OCI-LY3 (cell line): Measurements from ENCODE around the gene STK39.

Experiments used
- H2AFZ ChIP-seq: fragments of 200-600, 300-600 bp; shearing (Covaris generic); 2 replicates; pipeline ENCODE4 v1.6.0; 2014; ENCODE audit warnings: antibody characterized with exemption, low read depth, low read length
- H3K27ac ChIP-seq: fragments of 200-600, 300-600 bp; sonication (generic); 2 replicates; pipeline ENCODE4 v1.5.1; 2014; ENCODE audit warnings: mild to moderate bottlenecking, low read length, moderate library complexity, mixed read lengths
- H3K27me3 ChIP-seq: fragments of 200-600, 300-600 bp; sonication (generic); 2 replicates; pipeline ENCODE4 v1.6.1; 2014; ENCODE audit warnings: low read depth, low read length, mixed read lengths
- H3K36me3 ChIP-seq: fragments of 200-600, 300-600 bp; sonication (generic); replicated peaks from 2 replicates; pipeline ENCODE3; 2014; ENCODE audit warnings: low read depth, low read length, mixed read lengths
- H3K4me1 ChIP-seq: fragments of 300-600, 200-600 bp; sonication (generic); 2 replicates; pipeline ENCODE4 v1.6.1; 2014; ENCODE audit warnings: low read length, mixed read lengths
- H3K4me2 ChIP-seq: fragments of 200-600, 300-600 bp; sonication (generic); 2 replicates; pipeline ENCODE4 v1.6.1; 2014; ENCODE audit warnings: low read length, mixed read lengths
- H3K4me3 ChIP-seq: fragments of 300-600, 200-600 bp; sonication (generic); 2 replicates; pipeline ENCODE4 v1.5.1; 2014; ENCODE audit warnings: antibody characterized with exemption, mild to moderate bottlenecking, low read length, moderate library complexity
- H3K79me2 ChIP-seq: fragments of 300-600, 200-600 bp; shearing (Covaris generic); 2 replicates; pipeline ENCODE4 v1.6.1; 2014; ENCODE audit warnings: mild to moderate bottlenecking, low read length, mixed read lengths
- H3K9ac ChIP-seq: fragments of 300-600, 200-600 bp; shearing (Covaris generic); 2 replicates; pipeline ENCODE4 v1.6.0; 2014; ENCODE audit warnings: mild to moderate bottlenecking, low read length, moderate library complexity
- H3K9me3 ChIP-seq: fragments of 200-600, 300-600 bp; shearing (Covaris generic); 2 replicates; pipeline ENCODE4 v1.6.1; 2014; ENCODE audit warnings: low read length, mixed read lengths; ENCODE audit not compliant: insufficient read depth
- H4K20me1 ChIP-seq: fragments of 200-600, 300-600 bp; sonication (generic); 2 replicates; pipeline ENCODE4 v1.6.1; 2016; ENCODE audit warnings: low read length, mixed read lengths; ENCODE audit not compliant: insufficient read depth
- EZH2phosphoT487 ChIP-seq: fragments of 200-600 bp; shearing (Covaris generic); IDR thresholded peaks from 2 replicates; pipeline ENCODE4 v1.6.1; 2018; ENCODE audit warnings: antibody characterized with exemption, mixed run types, low read depth
- TF ChIP-seq, protein P1 (sequence below): fragments of 200-600, 300-600 bp; sonication (generic); IDR thresholded peaks from 2 replicates; pipeline ENCODE4 v1.5.1; 2014; ENCODE audit warnings: antibody characterized with exemption, low read length, low read depth

The STK39 gene

DNA sequence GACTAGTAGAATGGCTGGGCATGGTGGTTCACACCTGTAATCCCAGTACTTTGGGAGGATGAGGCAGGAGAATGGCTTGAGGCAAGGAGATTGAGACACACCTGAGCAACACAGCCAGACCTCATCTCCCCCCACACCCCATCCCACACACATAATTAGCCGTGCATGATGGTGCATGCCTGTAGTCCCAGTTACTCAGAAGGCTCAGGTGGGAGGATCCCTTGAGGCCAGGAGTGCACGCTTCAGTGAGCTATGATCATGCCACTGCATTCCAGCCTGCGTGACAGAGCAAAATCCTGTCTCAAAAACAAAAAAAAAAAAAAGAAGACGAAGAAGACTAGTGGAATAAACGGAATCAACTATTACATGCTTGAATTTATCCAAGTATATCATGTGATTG is 150.0 kb downstream of the STK39 start:
- Histone ChIP-seq H3K27me3 (no peaks in the 10 kb centered on the region), H4K20me1 (no peaks in the 10 kb centered on the region), H3K27ac (no peak overlapping the region), H3K9ac (no peak overlapping the region), H3K4me2 (no peak overlapping the region), H3K9me3 (no peaks in the 10 kb centered on the region), H3K4me3 (no peak overlapping the region), H3K4me1 (peaks cover 1% of the 10 kb centered on the region; the same call in 1 of the 2 replicates), H2AFZ (no peak overlapping the region), H3K79me2 (no peaks in the 10 kb centered on the region), H3K36me3 (no peaks in the 10 kb centered on the region)
- TF ChIP-seq EZH2phosphoT487: no peak
- TF ChIP-seq, protein P1, sequence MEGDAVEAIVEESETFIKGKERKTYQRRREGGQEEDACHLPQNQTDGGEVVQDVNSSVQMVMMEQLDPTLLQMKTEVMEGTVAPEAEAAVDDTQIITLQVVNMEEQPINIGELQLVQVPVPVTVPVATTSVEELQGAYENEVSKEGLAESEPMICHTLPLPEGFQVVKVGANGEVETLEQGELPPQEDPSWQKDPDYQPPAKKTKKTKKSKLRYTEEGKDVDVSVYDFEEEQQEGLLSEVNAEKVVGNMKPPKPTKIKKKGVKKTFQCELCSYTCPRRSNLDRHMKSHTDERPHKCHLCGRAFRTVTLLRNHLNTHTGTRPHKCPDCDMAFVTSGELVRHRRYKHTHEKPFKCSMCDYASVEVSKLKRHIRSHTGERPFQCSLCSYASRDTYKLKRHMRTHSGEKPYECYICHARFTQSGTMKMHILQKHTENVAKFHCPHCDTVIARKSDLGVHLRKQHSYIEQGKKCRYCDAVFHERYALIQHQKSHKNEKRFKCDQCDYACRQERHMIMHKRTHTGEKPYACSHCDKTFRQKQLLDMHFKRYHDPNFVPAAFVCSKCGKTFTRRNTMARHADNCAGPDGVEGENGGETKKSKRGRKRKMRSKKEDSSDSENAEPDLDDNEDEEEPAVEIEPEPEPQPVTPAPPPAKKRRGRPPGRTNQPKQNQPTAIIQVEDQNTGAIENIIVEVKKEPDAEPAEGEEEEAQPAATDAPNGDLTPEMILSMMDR: no peak

DNA sequence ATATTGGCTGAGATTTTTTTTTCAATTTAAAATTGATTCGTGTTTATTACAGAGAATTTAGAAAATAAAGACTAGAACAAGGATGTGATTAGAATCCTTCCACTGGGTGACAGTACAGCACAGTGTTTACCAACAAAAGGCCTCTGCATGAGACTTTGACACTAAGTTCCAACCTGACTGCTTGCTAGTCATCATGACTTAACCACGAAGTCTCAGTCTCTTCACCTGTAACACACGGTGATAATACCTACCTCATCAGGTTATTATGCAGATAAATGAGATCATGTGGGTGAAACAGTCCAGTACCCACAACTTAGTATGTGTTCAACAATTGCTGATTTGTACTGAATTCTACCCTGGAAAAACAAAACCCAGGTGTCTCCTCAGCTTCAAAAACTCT is 151.2 kb downstream of the STK39 start:
- no peak overlapping the region for H3K27ac ChIP-seq
- no peak for TF ChIP-seq EZH2phosphoT487
- TF ChIP-seq, protein P1: no peak
- no peaks in the 10 kb centered on the region for H4K20me1 ChIP-seq
- H3K9ac ChIP-seq: no peak overlapping the region
- no peaks in the 10 kb centered on the region for H3K9me3 ChIP-seq
- no peak overlapping the region for H3K4me3 ChIP-seq
- H3K27me3 ChIP-seq: no peaks in the 10 kb centered on the region
- no peaks in the 10 kb centered on the region for H3K79me2 ChIP-seq
- peaks cover 14% of the 10 kb centered on the region for H3K4me1 ChIP-seq
- no peaks in the 10 kb centered on the region for H3K36me3 ChIP-seq
- no peak overlapping the region for H3K4me2 ChIP-seq
- H2AFZ ChIP-seq: no peak overlapping the region

DNA sequence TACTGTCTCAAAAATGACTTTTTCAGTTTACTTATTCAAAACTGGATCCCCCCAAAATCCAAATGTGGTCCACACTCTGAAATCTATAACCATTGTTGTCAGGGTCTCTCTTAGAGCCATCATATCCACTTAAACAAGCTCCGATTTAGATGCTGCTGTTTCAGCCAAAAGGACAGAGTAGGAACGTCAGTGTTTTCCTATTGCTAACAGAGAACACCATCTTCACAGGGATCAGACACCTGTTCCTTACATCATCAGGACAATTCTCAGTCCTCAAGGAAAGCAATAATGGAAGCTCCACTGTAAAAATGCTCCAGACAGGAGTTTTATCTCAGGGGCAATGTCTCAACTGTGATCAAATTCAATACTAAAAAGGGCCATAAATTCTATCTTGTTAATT is 155.4 kb downstream of the STK39 start:
- H3K36me3 ChIP-seq: peaks cover 10% of the 10 kb centered on the region
- H3K4me1 ChIP-seq: peaks cover 45% of the 10 kb centered on the region
- no peaks in the 10 kb centered on the region for H4K20me1 ChIP-seq
- H3K9me3 ChIP-seq: peaks cover 3% of the 10 kb centered on the region; the same call in 1 of the 2 replicates
- H3K27me3 ChIP-seq: no peaks in the 10 kb centered on the region
- H3K9ac ChIP-seq: peak overlapping the region; percentile 60
- H3K79me2 ChIP-seq: no peaks in the 10 kb centered on the region
- no peak overlapping the region for H3K4me3 ChIP-seq
- H3K27ac ChIP-seq: peak overlapping the region; percentile 92
- TF ChIP-seq EZH2phosphoT487: no peak
- TF ChIP-seq, protein P1: no peak
- no peak overlapping the region for H2AFZ ChIP-seq
- peak overlapping the region; percentile 84 for H3K4me2 ChIP-seq

DNA sequence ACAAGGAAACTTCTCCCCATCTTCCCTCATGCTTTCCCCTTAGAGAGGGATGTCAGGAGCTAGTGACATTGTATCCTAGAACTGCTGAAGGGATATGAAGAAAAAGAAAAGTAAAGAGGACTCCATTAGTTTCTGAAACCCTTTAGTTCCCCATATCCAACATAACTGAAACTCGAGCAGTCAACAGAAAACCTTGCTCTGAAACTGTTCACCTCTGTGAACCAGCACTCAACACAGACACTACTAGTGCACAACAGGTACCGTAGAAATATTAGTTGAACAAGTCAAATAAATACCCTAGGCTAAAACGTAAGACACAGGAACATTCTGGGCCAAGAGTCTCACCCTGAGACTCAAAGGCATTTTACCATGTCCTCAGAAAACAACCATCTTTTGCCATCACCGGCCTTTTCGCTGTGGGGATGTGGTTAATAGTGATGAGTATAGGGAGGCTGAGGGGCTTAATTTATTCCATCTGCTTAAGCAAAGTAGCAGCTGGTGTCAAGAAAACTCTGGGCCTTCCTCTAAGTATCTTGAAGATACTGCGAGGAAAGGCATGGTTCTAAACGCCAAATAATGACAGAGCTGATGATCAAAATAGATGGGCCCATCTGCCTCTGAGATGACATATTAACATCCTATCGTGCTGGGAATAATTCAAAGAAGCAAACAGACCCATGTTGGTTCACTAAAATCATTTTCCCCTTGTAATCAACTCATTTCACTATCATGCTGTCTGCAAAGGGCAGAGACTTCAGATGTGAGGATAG is 156.8 kb downstream of the STK39 start:
- peaks cover 3% of the 10 kb centered on the region; the same call in 1 of the 2 replicates for H3K9me3 ChIP-seq
- H3K79me2 ChIP-seq: no peaks in the 10 kb centered on the region
- peak overlapping the region; percentile 36; the same call in 1 of the 2 replicates for H2AFZ ChIP-seq
- H3K4me2 ChIP-seq: peak overlapping the region; percentile 84
- H3K27me3 ChIP-seq: no peaks in the 10 kb centered on the region
- H3K36me3 ChIP-seq: peaks cover 10% of the 10 kb centered on the region
- peak overlapping the region; percentile 60 for H3K9ac ChIP-seq
- no peaks in the 10 kb centered on the region for H4K20me1 ChIP-seq
- H3K4me1 ChIP-seq: peaks cover 45% of the 10 kb centered on the region
- TF ChIP-seq, protein P1: no peak
- TF ChIP-seq EZH2phosphoT487: no peak
- H3K27ac ChIP-seq: peak overlapping the region; percentile 92
- H3K4me3 ChIP-seq: peak overlapping the region; percentile 62
